Activated T-cell treated with anti-CD3 and anti-CD28 coated beads, Interleukin-2, amount 50 U/mL, for 72 hours (primary cell): Measurements from ENCODE around the gene TBC1D5. TPM values are rescaled to one million over a fixed set of nuclear protein-coding genes. Genes with fewer than 3 reads are reported as not detected.

Experiments used
- ATAC-seq, 2 donors: fragments of 150-1000 bp; cut with Tn5 transposase; replicated peaks in 1 of 2; 2 replicates each; pipeline ENCODE4 v1.10.0; 2021; ENCODE audit warnings: moderate library complexity in 2 of 2, mild to moderate bottlenecking in 1 of 2
- DNase-seq, 2 donors: peaks; one replicate each; pipeline ENCODE4 v3.0.0; 2021 to 2022; ENCODE audit warnings: mixed read lengths in 1 of 2
- H3K27ac Mint-ChIP-seq: one replicate; pipeline ENCODE4 v1.8.0; 2022; ENCODE audit warnings: mild to moderate bottlenecking, moderate library complexity, mixed read lengths
- H3K27me3 Mint-ChIP-seq: one replicate; pipeline ENCODE4 v1.8.0; 2022; ENCODE audit warnings: low read depth, mixed read lengths
- H3K36me3 Mint-ChIP-seq, 2 donors: one replicate each; pipeline ENCODE4 v1.8.0; 2022; ENCODE audit warnings: mixed read lengths in 2 of 2, mild to moderate bottlenecking in 1 of 2; ENCODE audit not compliant: insufficient read depth in 2 of 2
- H3K4me1 Mint-ChIP-seq: one replicate; pipeline ENCODE4 v1.8.0; 2022; ENCODE audit warnings: low read depth, mixed read lengths
- H3K4me3 Mint-ChIP-seq, 2 donors: one replicate each; pipeline ENCODE4 v1.8.0; 2022; ENCODE audit warnings: mild to moderate bottlenecking in 2 of 2, mixed read lengths in 2 of 2, moderate library complexity in 2 of 2
- H3K9me3 Mint-ChIP-seq, 2 donors: one replicate each; pipeline ENCODE4 v1.8.0; 2022; ENCODE audit warnings: mixed read lengths in 2 of 2
- total RNA-seq, 2 donors: library from RNA; stranded (reverse); gene quantifications; one replicate each; pipeline ENCODE4 v1.2.3, GENCODE V29; 2022

Gene TBC1D5
- total RNA-seq, 2 donors from 2014 or later, result 51.2 to 52.4 TPM

GRCh38 chr3:17583530-17583929 is 158.9 kb downstream of the TBC1D5 start:
- peaks cover 4% of the 10 kb centered on the region for H3K4me1 Mint-ChIP-seq
- ATAC-seq, result no peak
- no peak overlapping the region for H3K4me3 Mint-ChIP-seq
- no peak overlapping the region for H3K27ac Mint-ChIP-seq
- H3K36me3 Mint-ChIP-seq, result peaks cover 0 to 1% of the 10 kb centered on the region in 2 donors
- no peaks in the 10 kb centered on the region for H3K9me3 Mint-ChIP-seq
- no peaks in the 10 kb centered on the region for H3K27me3 Mint-ChIP-seq
- DNase-seq, result no peak

GRCh38 chr3:17581421-17582080 is 160.9 kb downstream of the TBC1D5 start:
- Mint-ChIP-seq H3K27ac (no peak overlapping the region), H3K27me3 (no peaks in the 10 kb centered on the region), H3K4me1 (peaks cover 4% of the 10 kb centered on the region), H3K4me3 (no peak overlapping the region), H3K9me3 (no peaks in the 10 kb centered on the region), H3K36me3 (peaks cover 0 to 1% of the 10 kb centered on the region in 2 donors)
- ATAC-seq, result no peak
- no peak for DNase-seq

- Mint-ChIP-seq H3K36me3 (peaks cover 0 to 1% of the 10 kb centered on the region in 2 donors), H3K27ac (no peak overlapping the region), H3K27me3 (no peaks in the 10 kb centered on the region), H3K4me1 (peaks cover 3% of the 10 kb centered on the region), H3K9me3 (no peaks in the 10 kb centered on the region), H3K4me3 (no peak overlapping the region)
- ATAC-seq (no peak), DNase-seq (peak in 1 of 2 donors; percentile 3)
Measured at GRCh38 chr3:17580901-17581300, 161.5 kb downstream of the TBC1D5 start.

GRCh38 chr3:17579289-17580031 is 163.0 kb downstream of the TBC1D5 start:
- Mint-ChIP-seq H3K27ac (peak overlapping the region; percentile 24), H3K36me3 (peaks cover 0 to 1% of the 10 kb centered on the region in 2 donors), H3K9me3 (no peaks in the 10 kb centered on the region), H3K4me1 (no peaks in the 10 kb centered on the region), H3K4me3 (no peak overlapping the region), H3K27me3 (no peaks in the 10 kb centered on the region)
- ATAC-seq (peak; percentile 88 to 93), DNase-seq (no peak)

- Mint-ChIP-seq H3K4me1 (no peaks in the 10 kb centered on the region), H3K27me3 (no peaks in the 10 kb centered on the region), H3K27ac (no peak overlapping the region), H3K36me3 (peaks cover 0 to 1% of the 10 kb centered on the region in 2 donors), H3K9me3 (no peaks in the 10 kb centered on the region), H3K4me3 (no peak overlapping the region)
- no peak for DNase-seq
- no peak for ATAC-seq
Measured at GRCh38 chr3:17577796-17578520, 164.5 kb downstream of the TBC1D5 start.

GRCh38 chr3:17573396-17573795 is 169.0 kb downstream of the TBC1D5 start:
- no peak overlapping the region for H3K27ac Mint-ChIP-seq
- DNase-seq (no peak), ATAC-seq (no peak)
- H3K4me3 Mint-ChIP-seq, result no peak overlapping the region
- H3K27me3 Mint-ChIP-seq, result no peaks in the 10 kb centered on the region
- no peaks in the 10 kb centered on the region for H3K9me3 Mint-ChIP-seq
- no peaks in the 10 kb centered on the region for H3K36me3 Mint-ChIP-seq
- no peaks in the 10 kb centered on the region for H3K4me1 Mint-ChIP-seq

GRCh38 chr3:17571686-17572085 is 170.7 kb downstream of the TBC1D5 start:
- no peak for ATAC-seq
- Mint-ChIP-seq H3K9me3 (no peaks in the 10 kb centered on the region), H3K27ac (no peak overlapping the region), H3K27me3 (no peaks in the 10 kb centered on the region), H3K4me1 (no peaks in the 10 kb centered on the region), H3K4me3 (no peak overlapping the region), H3K36me3 (no peaks in the 10 kb centered on the region)
- no peak for DNase-seq

GRCh38 chr3:17562845-17563244 is 179.6 kb downstream of the TBC1D5 start:
- no peak for DNase-seq
- Mint-ChIP-seq H3K36me3 (no peaks in the 10 kb centered on the region), H3K27ac (no peak overlapping the region), H3K9me3 (no peaks in the 10 kb centered on the region), H3K4me3 (no peak overlapping the region), H3K4me1 (peaks cover 4% of the 10 kb centered on the region), H3K27me3 (no peaks in the 10 kb centered on the region)
- no peak for ATAC-seq

GRCh38 chr3:17558565-17558964 is 183.9 kb downstream of the TBC1D5 start:
- H3K27ac Mint-ChIP-seq, result no peak overlapping the region
- no peak for DNase-seq
- no peaks in the 10 kb centered on the region for H3K9me3 Mint-ChIP-seq
- H3K27me3 Mint-ChIP-seq, result no peaks in the 10 kb centered on the region
- no peak for ATAC-seq
- H3K4me1 Mint-ChIP-seq, result no peaks in the 10 kb centered on the region
- H3K4me3 Mint-ChIP-seq, result no peak overlapping the region
- H3K36me3 Mint-ChIP-seq, result no peaks in the 10 kb centered on the region

- Mint-ChIP-seq H3K36me3 (no peaks in the 10 kb centered on the region), H3K27me3 (no peaks in the 10 kb centered on the region), H3K4me3 (no peak overlapping the region), H3K9me3 (no peaks in the 10 kb centered on the region), H3K4me1 (no peaks in the 10 kb centered on the region), H3K27ac (no peak overlapping the region)
- DNase-seq (no peak), ATAC-seq (peak; percentile 50 to 82)
Measured at GRCh38 chr3:17557749-17558463, 184.5 kb downstream of the TBC1D5 start.

- H3K9me3 Mint-ChIP-seq, result no peaks in the 10 kb centered on the region
- no peaks in the 10 kb centered on the region for H3K27me3 Mint-ChIP-seq
- no peak for DNase-seq
- no peak for ATAC-seq
- no peaks in the 10 kb centered on the region for H3K36me3 Mint-ChIP-seq
- H3K4me3 Mint-ChIP-seq, result no peak overlapping the region
- H3K27ac Mint-ChIP-seq, result no peak overlapping the region
- H3K4me1 Mint-ChIP-seq, result no peaks in the 10 kb centered on the region
Measured at GRCh38 chr3:17555525-17555924, 186.9 kb downstream of the TBC1D5 start.

GRCh38 chr3:17554078-17554477 is 188.4 kb downstream of the TBC1D5 start:
- Mint-ChIP-seq H3K27me3 (no peaks in the 10 kb centered on the region), H3K4me1 (no peaks in the 10 kb centered on the region), H3K9me3 (no peaks in the 10 kb centered on the region), H3K36me3 (no peaks in the 10 kb centered on the region), H3K27ac (no peak overlapping the region), H3K4me3 (no peak overlapping the region)
- DNase-seq, result no peak
- ATAC-seq, result no peak

GRCh38 chr3:17553080-17553479 is 189.4 kb downstream of the TBC1D5 start:
- Mint-ChIP-seq H3K4me3 (no peak overlapping the region), H3K27me3 (no peaks in the 10 kb centered on the region), H3K4me1 (no peaks in the 10 kb centered on the region), H3K27ac (no peak overlapping the region), H3K36me3 (no peaks in the 10 kb centered on the region), H3K9me3 (no peaks in the 10 kb centered on the region)
- ATAC-seq (no peak), DNase-seq (no peak)
